GM18505 (cell line): Measurements from ENCODE around the gene TTC4.

Experiments used
- ATAC-seq: cut with Tn5 transposase; IDR thresholded peaks from one replicate; pipeline ENCODE4 v1.9.1; 2021; ENCODE audit not compliant: unreplicated experiment
- POLR2A ChIP-seq: IDR thresholded peaks from 4 replicates; pipeline ENCODE4 v1.6.1; 2011; ENCODE audit warnings: borderline replicate concordance; ENCODE audit not compliant: insufficient read depth, insufficient read length; ENCODE audit errors: extremely low read depth

The TTC4 gene

DNA sequence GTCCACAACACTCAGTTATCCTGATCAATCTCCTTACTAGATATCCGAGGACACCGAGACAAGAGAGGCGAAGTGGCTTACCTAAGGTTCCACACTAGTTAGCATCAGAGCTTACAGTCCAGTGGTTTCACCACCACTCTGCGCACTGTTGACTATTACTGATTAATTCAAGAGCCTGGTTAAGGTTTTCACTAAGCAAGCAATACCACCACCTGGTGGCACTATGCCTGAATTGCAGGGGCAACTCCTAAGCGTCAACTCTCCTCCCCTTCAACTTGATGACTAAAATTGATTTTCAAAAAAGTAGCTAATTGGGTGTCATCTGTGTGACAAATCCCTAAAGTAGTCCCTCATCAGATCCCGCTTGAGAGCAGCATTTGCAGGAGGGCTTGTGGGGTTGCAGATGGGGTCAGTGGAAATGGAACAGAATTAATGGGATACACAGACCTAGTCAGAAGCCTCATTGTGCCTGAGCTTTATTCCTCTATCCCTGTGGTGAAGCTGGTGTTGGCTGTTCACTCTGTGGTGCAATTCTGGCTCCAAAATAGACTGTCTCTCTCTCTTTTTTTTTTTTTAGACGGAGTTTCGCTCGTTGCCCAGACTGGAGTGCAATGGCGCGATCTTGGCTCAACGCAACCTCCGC, 76.3 kb downstream of the TTC4 start:
- ATAC-seq: no peak
- no peak for TF ChIP-seq POLR2A
